ENCODE measurements around the gene PIGR.
A peak's percentile ranks its signal among the peaks of the same experiment; 100 is the strongest.

PIGR gene

GRCh38 chr1:206896261-206896660 is 50.0 kb downstream of the PIGR start:
- Histone ChIP-seq H3K9ac (ENCODE audit: insufficient read length, low read depth) (no peak overlapping the region), H3K4me3 (ENCODE audit: insufficient read length, low read depth) (no peak overlapping the region), H3K4me1 (ENCODE audit: insufficient read depth, insufficient read length) (peaks cover 8% of the 10 kb centered on the region), H3K36me3 (ENCODE audit: insufficient read depth, insufficient read length, low read length) (no peaks in the 10 kb centered on the region), H3K9me3 (ENCODE audit: insufficient read depth, low read length) (no peaks in the 10 kb centered on the region), H3K27me3 (ENCODE audit: insufficient read depth, insufficient read length) (no peaks in the 10 kb centered on the region)
- TF ChIP-seq YY1 (IDR thresholded peaks at IDR 0.05; ENCODE audit: insufficient read depth, insufficient read length) (no peak), SUZ12 (IDR thresholded peaks at IDR 0.05; ENCODE audit: extremely low read depth, insufficient read depth, insufficient read length) (no peak), ZNF274 (IDR thresholded peaks at IDR 0.05; ENCODE audit: low read depth, low read length) (no peak)
- no peak for DNase-seq (ENCODE audit: low read depth, low spot score)

- DNase-seq (ENCODE audit: low read depth, low spot score), result no peak
- no peaks in the 10 kb centered on the region for H3K27me3 ChIP-seq (ENCODE audit: insufficient read depth, insufficient read length)
- TF ChIP-seq SUZ12 (IDR thresholded peaks at IDR 0.05; ENCODE audit: extremely low read depth, insufficient read depth, insufficient read length) (no peak), YY1 (IDR thresholded peaks at IDR 0.05; ENCODE audit: insufficient read depth, insufficient read length) (no peak), ZNF274 (IDR thresholded peaks at IDR 0.05; ENCODE audit: low read depth, low read length) (no peak)
- no peaks in the 10 kb centered on the region for H3K9me3 ChIP-seq (ENCODE audit: insufficient read depth, low read length)
- no peaks in the 10 kb centered on the region for H3K36me3 ChIP-seq (ENCODE audit: insufficient read depth, insufficient read length, low read length)
- peaks cover 8% of the 10 kb centered on the region for H3K4me1 ChIP-seq (ENCODE audit: insufficient read depth, insufficient read length)
- H3K9ac ChIP-seq (ENCODE audit: insufficient read length, low read depth), result no peak overlapping the region
- no peak overlapping the region for H3K4me3 ChIP-seq (ENCODE audit: insufficient read length, low read depth)
Measured at GRCh38 chr1:206895837-206896242, 50.4 kb downstream of the PIGR start.

GRCh38 chr1:206895325-206895724 is 50.9 kb downstream of the PIGR start:
- Histone ChIP-seq H3K4me3 (ENCODE audit: insufficient read length, low read depth) (no peak overlapping the region), H3K36me3 (ENCODE audit: insufficient read depth, insufficient read length, low read length) (no peaks in the 10 kb centered on the region), H3K9me3 (ENCODE audit: insufficient read depth, low read length) (no peaks in the 10 kb centered on the region), H3K4me1 (ENCODE audit: insufficient read depth, insufficient read length) (peaks cover 8% of the 10 kb centered on the region), H3K27me3 (ENCODE audit: insufficient read depth, insufficient read length) (no peaks in the 10 kb centered on the region), H3K9ac (ENCODE audit: insufficient read length, low read depth) (no peak overlapping the region)
- TF ChIP-seq SUZ12 (IDR thresholded peaks at IDR 0.05; ENCODE audit: extremely low read depth, insufficient read depth, insufficient read length) (no peak), ZNF274 (IDR thresholded peaks at IDR 0.05; ENCODE audit: low read depth, low read length) (no peak), YY1 (IDR thresholded peaks at IDR 0.05; ENCODE audit: insufficient read depth, insufficient read length) (no peak)
- DNase-seq (ENCODE audit: low read depth, low spot score), result no peak

- no peak for DNase-seq (ENCODE audit: low read depth, low spot score)
- no peaks in the 10 kb centered on the region for H3K36me3 ChIP-seq (ENCODE audit: insufficient read depth, insufficient read length, low read length)
- no peaks in the 10 kb centered on the region for H3K27me3 ChIP-seq (ENCODE audit: insufficient read depth, insufficient read length)
- no peaks in the 10 kb centered on the region for H3K9me3 ChIP-seq (ENCODE audit: insufficient read depth, low read length)
- H3K4me1 ChIP-seq (ENCODE audit: insufficient read depth, insufficient read length), result peaks cover 5% of the 10 kb centered on the region
- H3K9ac ChIP-seq (ENCODE audit: insufficient read length, low read depth), result no peak overlapping the region
- no peak for TF ChIP-seq SUZ12 (IDR thresholded peaks at IDR 0.05; ENCODE audit: extremely low read depth, insufficient read depth, insufficient read length)
- TF ChIP-seq ZNF274 (IDR thresholded peaks at IDR 0.05; ENCODE audit: low read depth, low read length), result no peak
- no peak for TF ChIP-seq YY1 (IDR thresholded peaks at IDR 0.05; ENCODE audit: insufficient read depth, insufficient read length)
- H3K4me3 ChIP-seq (ENCODE audit: insufficient read length, low read depth), result no peak overlapping the region
Measured at GRCh38 chr1:206893380-206893779, 52.9 kb downstream of the PIGR start.

- no peak for DNase-seq (ENCODE audit: low read depth, low spot score)
- no peak overlapping the region for H3K9ac ChIP-seq (ENCODE audit: insufficient read length, low read depth)
- H3K27me3 ChIP-seq (ENCODE audit: insufficient read depth, insufficient read length), result no peaks in the 10 kb centered on the region
Measured at GRCh38 chr1:206892351-206892984, 53.8 kb downstream of the PIGR start.

GRCh38 chr1:206891412-206891811 is 54.9 kb downstream of the PIGR start:
- DNase-seq (ENCODE audit: low read depth, low spot score), result no peak
- TF ChIP-seq SUZ12 (IDR thresholded peaks at IDR 0.05; ENCODE audit: extremely low read depth, insufficient read depth, insufficient read length) (no peak), YY1 (IDR thresholded peaks at IDR 0.05; ENCODE audit: insufficient read depth, insufficient read length) (no peak), ZNF274 (IDR thresholded peaks at IDR 0.05; ENCODE audit: low read depth, low read length) (no peak)
- no peaks in the 10 kb centered on the region for H3K27me3 ChIP-seq (ENCODE audit: insufficient read depth, insufficient read length)
- peaks cover 5% of the 10 kb centered on the region for H3K4me1 ChIP-seq (ENCODE audit: insufficient read depth, insufficient read length)
- H3K9ac ChIP-seq (ENCODE audit: insufficient read length, low read depth), result no peak overlapping the region
- no peaks in the 10 kb centered on the region for H3K36me3 ChIP-seq (ENCODE audit: insufficient read depth, insufficient read length, low read length)
- H3K4me3 ChIP-seq (ENCODE audit: insufficient read length, low read depth), result no peak overlapping the region
- no peaks in the 10 kb centered on the region for H3K9me3 ChIP-seq (ENCODE audit: insufficient read depth, low read length)

More at GRCh38 chr1:206892351-206892984, 53.8 kb downstream of the PIGR start:
- Histone ChIP-seq H3K4me1 (ENCODE audit: insufficient read depth, insufficient read length) (peaks cover 5% of the 10 kb centered on the region), H3K36me3 (ENCODE audit: insufficient read depth, insufficient read length, low read length) (no peaks in the 10 kb centered on the region), H3K4me3 (ENCODE audit: insufficient read length, low read depth) (no peak overlapping the region), H3K9me3 (ENCODE audit: insufficient read depth, low read length) (no peaks in the 10 kb centered on the region)
- TF ChIP-seq SUZ12 (IDR thresholded peaks at IDR 0.05; ENCODE audit: extremely low read depth, insufficient read depth, insufficient read length), result no peak
- TF ChIP-seq ZNF274 (IDR thresholded peaks at IDR 0.05; ENCODE audit: low read depth, low read length), result no peak
- no peak for TF ChIP-seq YY1 (IDR thresholded peaks at IDR 0.05; ENCODE audit: insufficient read depth, insufficient read length)

GRCh38 chr1:206890125-206891060 is 55.9 kb downstream of the PIGR start:
- DNase-seq (ENCODE audit: low read depth, low spot score), result peak; percentile 74
- no peaks in the 10 kb centered on the region for H3K36me3 ChIP-seq (ENCODE audit: insufficient read depth, insufficient read length, low read length)
- no peak overlapping the region for H3K4me3 ChIP-seq (ENCODE audit: insufficient read length, low read depth)
- H3K9ac ChIP-seq (ENCODE audit: insufficient read length, low read depth), result no peak overlapping the region
- H3K9me3 ChIP-seq (ENCODE audit: insufficient read depth, low read length), result no peaks in the 10 kb centered on the region
- H3K27me3 ChIP-seq (ENCODE audit: insufficient read depth, insufficient read length), result no peaks in the 10 kb centered on the region
- TF ChIP-seq SUZ12 (IDR thresholded peaks at IDR 0.05; ENCODE audit: extremely low read depth, insufficient read depth, insufficient read length) (no peak), ZNF274 (IDR thresholded peaks at IDR 0.05; ENCODE audit: low read depth, low read length) (no peak), YY1 (IDR thresholded peaks at IDR 0.05; ENCODE audit: insufficient read depth, insufficient read length) (no peak)
- peaks cover 5% of the 10 kb centered on the region for H3K4me1 ChIP-seq (ENCODE audit: insufficient read depth, insufficient read length)

Data from NT2/D1 (cell line).